ENCODE measurements around the gene TIAM2. TPM values are rescaled to one million over a fixed set of nuclear protein-coding genes. Genes with fewer than 3 reads are reported as not detected.
A peak's percentile ranks its signal among the peaks of the same experiment; 100 is the strongest.

TIAM2 gene
- total and polyA plus RNA-seq, 10 of the 15 experiments (the other 5 are each of a cell fraction or from before 2014, with no cell fraction given) = 1.1 to 10.5 (median 2.3) TPM

DNA sequence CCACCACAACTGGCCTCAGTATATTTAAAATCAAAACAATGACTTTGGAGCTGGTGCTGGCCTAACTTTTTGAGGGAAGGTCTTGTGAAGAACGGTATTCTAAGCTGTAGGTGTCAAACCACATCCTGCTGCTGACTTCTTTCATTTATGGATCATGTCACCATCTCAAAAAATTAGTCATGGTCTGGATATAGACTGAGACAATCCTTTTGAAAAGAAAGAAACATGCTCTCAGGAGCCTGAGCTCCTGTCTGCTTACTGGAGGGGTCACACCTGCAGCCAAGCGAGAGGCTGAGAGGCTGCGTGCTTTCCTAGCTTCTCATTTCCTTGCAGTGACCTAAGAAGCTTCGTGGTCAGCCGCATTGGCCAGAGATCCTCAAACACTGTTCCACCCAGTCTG, 55.2 kb downstream of the TIAM2 start:
- no peaks in the 10 kb centered on the region for H3K79me2 ChIP-seq (ENCODE audit: control insufficient read depth, insufficient read depth, low read length)
- CTCF ChIA-PET = interaction anchor here (0.7 to 0.8 kb wide), 2 partner anchors 124 to 374 kb away, joined by 3 read pairs; no protein-coding TSS in a partner anchor
- H3K4me1 ChIP-seq (ENCODE audit: control insufficient read depth, insufficient read depth, low read length) = peaks cover 9% of the 10 kb centered on the region
- H2AFZ ChIP-seq (ENCODE audit: control insufficient read depth, low read depth, low read length) = peak overlapping the region; percentile 45
- no peaks in the 10 kb centered on the region for H3K36me3 ChIP-seq (ENCODE audit: control insufficient read depth in 2 of 2, insufficient read depth in 2 of 2, low read length in 1 of 2)
- no peak overlapping the region for H3K4me3 ChIP-seq
- no peaks in the 10 kb centered on the region for H3K9me3 ChIP-seq (replicated peaks; ENCODE audit: control insufficient read depth, insufficient read depth, low read length)
- H3K9ac ChIP-seq (ENCODE audit: control insufficient read depth, insufficient read depth, low read length) = no peak overlapping the region
- H3K4me2 ChIP-seq (ENCODE audit: control insufficient read depth, insufficient read depth) = no peak overlapping the region
- ATAC-seq (peak; percentile 93), DNase-seq (ENCODE audit: low read depth, low spot score) (peak; percentile 27), FAIRE-seq (peak; percentile 23)
- RAD21 ChIA-PET (ENCODE audit: unreplicated experiment) = no interaction called here
- no peak overlapping the region for H3K27ac ChIP-seq (ENCODE audit: control insufficient read depth, insufficient read depth)
- H3K27me3 ChIP-seq (replicated peaks in 1 of 2; ENCODE audit: control insufficient read depth in 2 of 2, insufficient read depth in 2 of 2, low read length in 1 of 2) = no peaks in the 10 kb centered on the region
- SMC1A ChIA-PET (ENCODE audit: uncharacterized antibody, unreplicated experiment) = interaction anchor here (1.2 kb wide), 1 partner anchor 121 kb away, joined by 3 read pairs; no protein-coding TSS in a partner anchor
- H4K20me1 ChIP-seq (ENCODE audit: control insufficient read depth, insufficient read depth) = no peaks in the 10 kb centered on the region
- in situ Hi-C loops (cut with MboI) (no loop called here), intact Hi-C loops (cut with micrococcal nuclease; ENCODE audit: unreplicated experiment) (no loop called here)
- 0% methylated on average over 5 of the region's 5 CpGs for WGBS (ENCODE audit: insufficient coverage, insufficient replicate concordance, low lambda C conversion rate, missing lambda C conversion rate)
- no TSS peak for BruUV-seq (replicated peaks)
- POLR2A ChIA-PET = no interaction called here
- TF ChIP-seq, protein P1, sequence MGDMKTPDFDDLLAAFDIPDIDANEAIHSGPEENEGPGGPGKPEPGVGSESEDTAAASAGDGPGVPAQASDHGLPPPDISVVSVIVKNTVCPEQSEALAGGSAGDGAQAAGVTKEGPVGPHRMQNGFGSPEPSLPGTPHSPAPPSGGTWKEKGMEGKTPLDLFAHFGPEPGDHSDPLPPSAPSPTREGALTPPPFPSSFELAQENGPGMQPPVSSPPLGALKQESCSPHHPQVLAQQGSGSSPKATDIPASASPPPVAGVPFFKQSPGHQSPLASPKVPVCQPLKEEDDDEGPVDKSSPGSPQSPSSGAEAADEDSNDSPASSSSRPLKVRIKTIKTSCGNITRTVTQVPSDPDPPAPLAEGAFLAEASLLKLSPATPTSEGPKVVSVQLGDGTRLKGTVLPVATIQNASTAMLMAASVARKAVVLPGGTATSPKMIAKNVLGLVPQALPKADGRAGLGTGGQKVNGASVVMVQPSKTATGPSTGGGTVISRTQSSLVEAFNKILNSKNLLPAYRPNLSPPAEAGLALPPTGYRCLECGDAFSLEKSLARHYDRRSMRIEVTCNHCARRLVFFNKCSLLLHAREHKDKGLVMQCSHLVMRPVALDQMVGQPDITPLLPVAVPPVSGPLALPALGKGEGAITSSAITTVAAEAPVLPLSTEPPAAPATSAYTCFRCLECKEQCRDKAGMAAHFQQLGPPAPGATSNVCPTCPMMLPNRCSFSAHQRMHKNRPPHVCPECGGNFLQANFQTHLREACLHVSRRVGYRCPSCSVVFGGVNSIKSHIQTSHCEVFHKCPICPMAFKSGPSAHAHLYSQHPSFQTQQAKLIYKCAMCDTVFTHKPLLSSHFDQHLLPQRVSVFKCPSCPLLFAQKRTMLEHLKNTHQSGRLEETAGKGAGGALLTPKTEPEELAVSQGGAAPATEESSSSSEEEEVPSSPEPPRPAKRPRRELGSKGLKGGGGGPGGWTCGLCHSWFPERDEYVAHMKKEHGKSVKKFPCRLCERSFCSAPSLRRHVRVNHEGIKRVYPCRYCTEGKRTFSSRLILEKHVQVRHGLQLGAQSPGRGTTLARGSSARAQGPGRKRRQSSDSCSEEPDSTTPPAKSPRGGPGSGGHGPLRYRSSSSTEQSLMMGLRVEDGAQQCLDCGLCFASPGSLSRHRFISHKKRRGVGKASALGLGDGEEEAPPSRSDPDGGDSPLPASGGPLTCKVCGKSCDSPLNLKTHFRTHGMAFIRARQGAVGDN (IDR thresholded peaks at IDR 0.05) = no peak
- TF ChIP-seq SMAD5 (IDR thresholded peaks at IDR 0.05; ENCODE audit: low read depth) = no peak
- TF ChIP-seq FOXM1 (IDR thresholded peaks at IDR 0.05; ENCODE audit: low read depth, low read length) = peak; percentile 79; the same call in 1 of the 2 replicates
- TF ChIP-seq STAT1 (conservative IDR thresholded peaks at IDR 0.05) = no peak
- peak; percentile 75; the same call in 1 of the 2 replicates for TF ChIP-seq CREM (IDR thresholded peaks at IDR 0.05; ENCODE audit: low read depth)
- TF ChIP-seq, protein P2, sequence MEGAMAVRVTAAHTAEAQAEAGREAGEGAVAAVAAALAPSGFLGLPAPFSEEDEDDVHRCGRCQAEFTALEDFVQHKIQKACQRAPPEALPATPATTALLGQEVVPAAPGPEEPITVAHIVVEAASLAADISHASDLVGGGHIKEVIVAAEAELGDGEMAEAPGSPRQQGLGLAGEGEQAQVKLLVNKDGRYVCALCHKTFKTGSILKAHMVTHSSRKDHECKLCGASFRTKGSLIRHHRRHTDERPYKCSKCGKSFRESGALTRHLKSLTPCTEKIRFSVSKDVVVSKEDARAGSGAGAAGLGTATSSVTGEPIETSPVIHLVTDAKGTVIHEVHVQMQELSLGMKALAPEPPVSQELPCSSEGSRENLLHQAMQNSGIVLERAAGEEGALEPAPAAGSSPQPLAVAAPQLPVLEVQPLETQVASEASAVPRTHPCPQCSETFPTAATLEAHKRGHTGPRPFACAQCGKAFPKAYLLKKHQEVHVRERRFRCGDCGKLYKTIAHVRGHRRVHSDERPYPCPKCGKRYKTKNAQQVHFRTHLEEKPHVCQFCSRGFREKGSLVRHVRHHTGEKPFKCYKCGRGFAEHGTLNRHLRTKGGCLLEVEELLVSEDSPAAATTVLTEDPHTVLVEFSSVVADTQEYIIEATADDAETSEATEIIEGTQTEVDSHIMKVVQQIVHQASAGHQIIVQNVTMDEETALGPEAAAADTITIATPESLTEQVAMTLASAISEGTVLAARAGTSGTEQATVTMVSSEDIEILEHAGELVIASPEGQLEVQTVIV (IDR thresholded peaks at IDR 0.05; ENCODE audit: borderline replicate concordance, partially characterized antibody) = no peak
- TF ChIP-seq, protein P3, sequence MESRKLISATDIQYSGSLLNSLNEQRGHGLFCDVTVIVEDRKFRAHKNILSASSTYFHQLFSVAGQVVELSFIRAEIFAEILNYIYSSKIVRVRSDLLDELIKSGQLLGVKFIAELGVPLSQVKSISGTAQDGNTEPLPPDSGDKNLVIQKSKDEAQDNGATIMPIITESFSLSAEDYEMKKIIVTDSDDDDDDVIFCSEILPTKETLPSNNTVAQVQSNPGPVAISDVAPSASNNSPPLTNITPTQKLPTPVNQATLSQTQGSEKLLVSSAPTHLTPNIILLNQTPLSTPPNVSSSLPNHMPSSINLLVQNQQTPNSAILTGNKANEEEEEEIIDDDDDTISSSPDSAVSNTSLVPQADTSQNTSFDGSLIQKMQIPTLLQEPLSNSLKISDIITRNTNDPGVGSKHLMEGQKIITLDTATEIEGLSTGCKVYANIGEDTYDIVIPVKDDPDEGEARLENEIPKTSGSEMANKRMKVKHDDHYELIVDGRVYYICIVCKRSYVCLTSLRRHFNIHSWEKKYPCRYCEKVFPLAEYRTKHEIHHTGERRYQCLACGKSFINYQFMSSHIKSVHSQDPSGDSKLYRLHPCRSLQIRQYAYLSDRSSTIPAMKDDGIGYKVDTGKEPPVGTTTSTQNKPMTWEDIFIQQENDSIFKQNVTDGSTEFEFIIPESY (IDR thresholded peaks at IDR 0.05) = no peak
- TF ChIP-seq BCL11A (IDR thresholded peaks at IDR 0.05; ENCODE audit: low read depth, low read length) = peak; percentile 25; the same call in 1 of the 2 replicates
- TF ChIP-seq, protein P4, sequence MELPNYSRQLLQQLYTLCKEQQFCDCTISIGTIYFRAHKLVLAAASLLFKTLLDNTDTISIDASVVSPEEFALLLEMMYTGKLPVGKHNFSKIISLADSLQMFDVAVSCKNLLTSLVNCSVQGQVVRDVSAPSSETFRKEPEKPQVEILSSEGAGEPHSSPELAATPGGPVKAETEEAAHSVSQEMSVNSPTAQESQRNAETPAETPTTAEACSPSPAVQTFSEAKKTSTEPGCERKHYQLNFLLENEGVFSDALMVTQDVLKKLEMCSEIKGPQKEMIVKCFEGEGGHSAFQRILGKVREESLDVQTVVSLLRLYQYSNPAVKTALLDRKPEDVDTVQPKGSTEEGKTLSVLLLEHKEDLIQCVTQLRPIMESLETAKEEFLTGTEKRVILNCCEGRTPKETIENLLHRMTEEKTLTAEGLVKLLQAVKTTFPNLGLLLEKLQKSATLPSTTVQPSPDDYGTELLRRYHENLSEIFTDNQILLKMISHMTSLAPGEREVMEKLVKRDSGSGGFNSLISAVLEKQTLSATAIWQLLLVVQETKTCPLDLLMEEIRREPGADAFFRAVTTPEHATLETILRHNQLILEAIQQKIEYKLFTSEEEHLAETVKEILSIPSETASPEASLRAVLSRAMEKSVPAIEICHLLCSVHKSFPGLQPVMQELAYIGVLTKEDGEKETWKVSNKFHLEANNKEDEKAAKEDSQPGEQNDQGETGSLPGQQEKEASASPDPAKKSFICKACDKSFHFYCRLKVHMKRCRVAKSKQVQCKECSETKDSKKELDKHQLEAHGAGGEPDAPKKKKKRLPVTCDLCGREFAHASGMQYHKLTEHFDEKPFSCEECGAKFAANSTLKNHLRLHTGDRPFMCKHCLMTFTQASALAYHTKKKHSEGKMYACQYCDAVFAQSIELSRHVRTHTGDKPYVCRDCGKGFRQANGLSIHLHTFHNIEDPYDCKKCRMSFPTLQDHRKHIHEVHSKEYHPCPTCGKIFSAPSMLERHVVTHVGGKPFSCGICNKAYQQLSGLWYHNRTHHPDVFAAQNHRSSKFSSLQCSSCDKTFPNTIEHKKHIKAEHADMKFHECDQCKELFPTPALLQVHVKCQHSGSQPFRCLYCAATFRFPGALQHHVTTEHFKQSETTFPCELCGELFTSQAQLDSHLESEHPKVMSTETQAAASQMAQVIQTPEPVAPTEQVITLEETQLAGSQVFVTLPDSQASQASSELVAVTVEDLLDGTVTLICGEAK (IDR thresholded peaks at IDR 0.05; ENCODE audit: borderline replicate concordance) = no peak
- no peak for TF ChIP-seq NR2C2 (IDR thresholded peaks at IDR 0.05; ENCODE audit: borderline replicate concordance, control insufficient read depth, insufficient read length, low read depth)
- peak; percentile 48 to 56 for TF ChIP-seq IKZF2 (IDR thresholded peaks at IDR 0.05)

Measured in GM12878 (cell line).